Loucy (cell line): Measurements from ENCODE around the gene PHGDH.

Experiments used
- H2AFZ ChIP-seq: fragments of 200-600 bp; sonication (generic); 2 replicates; pipeline ENCODE4 v1.6.0; 2016; ENCODE audit warnings: antibody characterized with exemption, mild to moderate bottlenecking, low read length, moderate library complexity
- H3F3A ChIP-seq: fragments of 200-600 bp; 2 replicates; pipeline ENCODE4 v1.6.0; 2016; ENCODE audit warnings: antibody characterized with exemption, low read depth, mild to moderate bottlenecking
- H3K27me3 ChIP-seq: fragments of 200-600 bp; sonication (generic); 2 replicates; pipeline ENCODE4 v1.6.1; 2014; ENCODE audit warnings: low read length, mild to moderate bottlenecking; ENCODE audit not compliant: insufficient read depth, poor library complexity, severe bottlenecking
- H3K36me3 ChIP-seq: fragments of 200-600 bp; sonication (generic); 2 replicates; pipeline ENCODE4 v1.6.1; 2016; ENCODE audit warnings: low read length; ENCODE audit not compliant: insufficient read depth
- H3K4me1 ChIP-seq: fragments of 200-600 bp; sonication (generic); 2 replicates; pipeline ENCODE4 v1.5.1; 2014; ENCODE audit warnings: low read length, mild to moderate bottlenecking; ENCODE audit not compliant: insufficient read depth, poor library complexity, severe bottlenecking
- H3K4me2 ChIP-seq: fragments of 200-600 bp; sonication (generic); 2 replicates; pipeline ENCODE4 v1.6.0; 2014; ENCODE audit warnings: antibody characterized with exemption, low read length, low read depth, mild to moderate bottlenecking; ENCODE audit not compliant: poor library complexity, severe bottlenecking
- H3K4me3 ChIP-seq: fragments of 200-600 bp; sonication (generic); 2 replicates; pipeline ENCODE4 v1.5.1; 2014; ENCODE audit warnings: low read length, mild to moderate bottlenecking, mixed read lengths; ENCODE audit not compliant: poor library complexity, severe bottlenecking
- H3K79me2 ChIP-seq: fragments of 200-600 bp; sonication (generic); 2 replicates; pipeline ENCODE4 v1.6.1; 2014; ENCODE audit warnings: low read length; ENCODE audit not compliant: insufficient read depth
- H3K9ac ChIP-seq: fragments of 200-600 bp; sonication (generic); 2 replicates; pipeline ENCODE4 v1.6.0; 2014; ENCODE audit warnings: mild to moderate bottlenecking, low read depth, low read length, moderate library complexity; ENCODE audit not compliant: poor library complexity, severe bottlenecking
- H3K9me2 ChIP-seq: fragments of 200-600 bp; sonication (generic); replicated peaks from 2 replicates; pipeline ENCODE4 v1.6.1; 2016; ENCODE audit warnings: low read depth, low read length, mixed read lengths
- H3K9me3 ChIP-seq: fragments of 200-600 bp; sonication (generic); 2 replicates; pipeline ENCODE4 v1.6.1; 2014; ENCODE audit warnings: mild to moderate bottlenecking, antibody characterized with exemption, low read length, low read depth; ENCODE audit not compliant: insufficient read depth
- H4K20me1 ChIP-seq: fragments of 200-600 bp; sonication (generic); 2 replicates; pipeline ENCODE4 v1.6.0; 2014; ENCODE audit warnings: antibody characterized with exemption, low read length, mild to moderate bottlenecking; ENCODE audit not compliant: insufficient read depth, poor library complexity, severe bottlenecking
- EZH2phosphoT487 ChIP-seq: fragments of 200-600 bp; IDR thresholded peaks from 2 replicates; pipeline ENCODE4 v1.6.1; 2018; ENCODE audit warnings: antibody characterized with exemption, mild to moderate bottlenecking, moderate library complexity, borderline replicate concordance
- TF ChIP-seq, protein P1 (sequence below): fragments of 200-600 bp; sonication (generic); conservative IDR thresholded peaks from 2 replicates; pipeline ENCODE4 v1.5.1; 2014; ENCODE audit warnings: mild to moderate bottlenecking, antibody characterized with exemption, low read length

Gene PHGDH

DNA sequence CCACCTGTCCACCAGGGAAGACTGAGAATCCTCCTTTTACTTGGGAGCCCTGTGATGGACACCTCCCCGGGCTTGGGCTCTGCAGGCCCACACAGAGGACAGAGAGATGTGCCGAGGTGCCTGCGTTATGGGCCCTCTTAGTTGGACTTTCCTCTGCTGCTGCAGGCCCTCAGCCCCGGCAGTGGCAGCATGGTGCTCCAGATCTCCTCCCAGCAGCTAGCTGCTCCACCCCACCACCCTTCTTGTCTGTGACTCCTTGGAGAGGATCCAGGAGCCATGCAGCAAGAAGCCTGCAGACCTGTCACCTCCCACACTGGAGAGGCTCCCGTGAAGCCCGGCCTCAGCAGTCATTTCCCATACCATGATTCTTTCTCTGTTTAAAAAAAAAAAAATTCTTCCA is 27.4 kb downstream of the PHGDH start:
- no peaks in the 10 kb centered on the region for H4K20me1 ChIP-seq
- no peaks in the 10 kb centered on the region for H3K27me3 ChIP-seq
- H3K9me2 ChIP-seq, result no peaks in the 10 kb centered on the region
- H3K36me3 ChIP-seq, result peaks cover 98% of the 10 kb centered on the region
- no peaks in the 10 kb centered on the region for H3F3A ChIP-seq
- H3K9ac ChIP-seq, result no peak overlapping the region
- H3K9me3 ChIP-seq, result no peaks in the 10 kb centered on the region
- no peak overlapping the region for H2AFZ ChIP-seq
- TF ChIP-seq EZH2phosphoT487, result no peak
- TF ChIP-seq, protein P1, sequence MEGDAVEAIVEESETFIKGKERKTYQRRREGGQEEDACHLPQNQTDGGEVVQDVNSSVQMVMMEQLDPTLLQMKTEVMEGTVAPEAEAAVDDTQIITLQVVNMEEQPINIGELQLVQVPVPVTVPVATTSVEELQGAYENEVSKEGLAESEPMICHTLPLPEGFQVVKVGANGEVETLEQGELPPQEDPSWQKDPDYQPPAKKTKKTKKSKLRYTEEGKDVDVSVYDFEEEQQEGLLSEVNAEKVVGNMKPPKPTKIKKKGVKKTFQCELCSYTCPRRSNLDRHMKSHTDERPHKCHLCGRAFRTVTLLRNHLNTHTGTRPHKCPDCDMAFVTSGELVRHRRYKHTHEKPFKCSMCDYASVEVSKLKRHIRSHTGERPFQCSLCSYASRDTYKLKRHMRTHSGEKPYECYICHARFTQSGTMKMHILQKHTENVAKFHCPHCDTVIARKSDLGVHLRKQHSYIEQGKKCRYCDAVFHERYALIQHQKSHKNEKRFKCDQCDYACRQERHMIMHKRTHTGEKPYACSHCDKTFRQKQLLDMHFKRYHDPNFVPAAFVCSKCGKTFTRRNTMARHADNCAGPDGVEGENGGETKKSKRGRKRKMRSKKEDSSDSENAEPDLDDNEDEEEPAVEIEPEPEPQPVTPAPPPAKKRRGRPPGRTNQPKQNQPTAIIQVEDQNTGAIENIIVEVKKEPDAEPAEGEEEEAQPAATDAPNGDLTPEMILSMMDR, result no peak
- no peak overlapping the region for H3K4me2 ChIP-seq
- no peak overlapping the region for H3K4me3 ChIP-seq
- H3K4me1 ChIP-seq, result no peaks in the 10 kb centered on the region
- no peaks in the 10 kb centered on the region for H3K79me2 ChIP-seq

DNA sequence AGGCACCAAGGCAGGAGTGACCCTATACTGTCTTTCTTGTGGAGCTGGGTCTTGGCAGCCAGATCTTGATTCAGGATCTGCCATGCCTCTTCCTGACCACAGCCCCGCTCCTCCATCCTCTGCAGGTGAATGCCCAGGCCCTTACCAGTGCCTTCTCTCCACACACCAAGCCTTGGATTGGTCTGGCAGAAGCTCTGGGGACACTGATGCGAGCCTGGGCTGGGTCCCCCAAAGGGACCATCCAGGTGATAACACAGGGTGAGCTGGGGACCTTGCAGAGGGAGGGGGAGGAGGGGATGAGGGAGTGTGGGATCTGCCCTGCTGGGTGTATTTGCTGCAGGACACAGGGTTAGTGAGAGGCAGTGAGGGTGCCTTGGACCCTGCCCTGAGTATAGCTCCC is 28.5 kb downstream of the PHGDH start:
- no peak overlapping the region for H2AFZ ChIP-seq
- no peaks in the 10 kb centered on the region for H3K27me3 ChIP-seq
- no peaks in the 10 kb centered on the region for H3K9me2 ChIP-seq
- no peak overlapping the region for H3K9ac ChIP-seq
- no peak overlapping the region for H3K4me3 ChIP-seq
- H3K36me3 ChIP-seq, result peaks cover 96% of the 10 kb centered on the region
- TF ChIP-seq EZH2phosphoT487, result no peak
- TF ChIP-seq, protein P1, result no peak
- no peaks in the 10 kb centered on the region for H3K4me1 ChIP-seq
- no peaks in the 10 kb centered on the region for H3K9me3 ChIP-seq
- H3K79me2 ChIP-seq, result no peaks in the 10 kb centered on the region
- no peaks in the 10 kb centered on the region for H3F3A ChIP-seq
- H3K4me2 ChIP-seq, result no peak overlapping the region
- H4K20me1 ChIP-seq, result no peaks in the 10 kb centered on the region

DNA sequence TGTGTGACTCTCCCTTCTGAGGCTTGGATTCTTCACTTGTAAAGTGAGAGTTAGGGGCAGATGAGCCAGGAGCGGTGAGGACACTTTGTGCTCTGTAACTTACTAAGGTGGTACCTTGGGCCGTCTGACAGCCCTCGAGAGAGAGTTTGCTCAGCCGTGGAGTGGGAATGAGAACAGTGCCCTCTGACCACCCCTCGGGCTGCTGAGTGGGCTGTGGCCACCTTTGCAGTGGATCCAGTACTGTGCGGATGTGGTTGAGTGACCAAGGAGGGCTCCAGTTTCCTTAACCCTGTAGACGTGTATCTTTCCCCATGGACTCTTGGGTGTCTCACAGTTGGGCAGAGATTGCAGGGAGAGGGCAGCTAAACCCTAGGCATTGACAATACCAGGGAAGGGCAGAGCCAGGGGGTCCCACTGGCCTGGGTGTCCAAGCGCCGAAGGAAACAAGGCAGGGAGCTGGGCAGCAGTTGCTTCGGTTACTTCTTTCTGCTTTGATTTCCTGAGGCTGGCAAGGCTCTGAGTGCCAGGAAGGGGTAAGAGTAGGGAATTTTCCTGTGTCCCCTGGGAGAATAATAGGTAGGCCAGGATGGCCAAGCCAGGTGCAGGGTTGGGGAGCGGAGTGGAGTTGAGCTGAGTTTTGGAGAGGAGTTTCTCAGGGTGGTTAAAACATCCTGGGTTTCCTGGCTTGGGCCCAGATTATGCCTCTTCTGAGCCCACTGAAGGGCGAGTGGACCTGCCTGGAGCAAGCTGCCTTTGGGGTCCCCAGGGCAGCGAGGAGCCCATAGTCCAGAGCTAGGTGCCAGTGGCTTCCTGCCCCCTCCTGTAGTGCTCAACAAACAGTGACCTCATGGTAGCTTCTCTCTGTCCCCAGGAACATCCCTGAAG is 29.4 kb downstream of the PHGDH start:
- no peaks in the 10 kb centered on the region for H3K4me1 ChIP-seq
- H3K79me2 ChIP-seq, result no peaks in the 10 kb centered on the region
- H3K9me3 ChIP-seq, result no peaks in the 10 kb centered on the region
- no peaks in the 10 kb centered on the region for H3K27me3 ChIP-seq
- no peaks in the 10 kb centered on the region for H3K9me2 ChIP-seq
- no peak overlapping the region for H2AFZ ChIP-seq
- no peak overlapping the region for H3K4me2 ChIP-seq
- H3F3A ChIP-seq, result no peaks in the 10 kb centered on the region
- no peak overlapping the region for H3K9ac ChIP-seq
- TF ChIP-seq EZH2phosphoT487, result no peak
- TF ChIP-seq, protein P1, result no peak
- H3K36me3 ChIP-seq, result peaks cover 87% of the 10 kb centered on the region
- no peaks in the 10 kb centered on the region for H4K20me1 ChIP-seq
- no peak overlapping the region for H3K4me3 ChIP-seq
